NCI-H1092 (cell line): ENCODE measurements around the gene TCP1.
"Not testable (repeated sequence)": the region's sequence is repeated elsewhere in the genome, so short reads cannot be mapped to it uniquely, and the experiment has no call there.

Experiments
- DNase-seq: peaks from one replicate; lab custom pipeline; 2025; lab: John Stamatoyannopoulos, UW

Gene TCP1

GRCh38 chr6:159777240-159777904 lies 12.0 kb downstream of the TCP1 start:
- no peak for DNase-seq

- DNase-seq: no peak
Observed at GRCh38 chr6:159772196-159772595, 17.2 kb downstream of the TCP1 start.

GRCh38 chr6:159769470-159769869 lies 19.9 kb downstream of the TCP1 start:
- DNase-seq: no peak

- no peak for DNase-seq
Observed at GRCh38 chr6:159766906-159767305, 22.5 kb downstream of the TCP1 start.

GRCh38 chr6:159762681-159763293 lies 26.6 kb downstream of the TCP1 start:
- DNase-seq: no peak

GRCh38 chr6:159761873-159762680 lies 27.3 kb downstream of the TCP1 start, which contains the start of gene ACAT2:
Gene ACAT2, plus strand, starts transcription at chr6:159762045. Its CDS starts 43 bp downstream, at chr6:159762088.
- DNase-seq: peak; percentile 100

GRCh38 chr6:159761129-159761872 lies 28.1 kb downstream of the TCP1 start:
- no peak for DNase-seq

GRCh38 chr6:159760602-159761057 lies 28.8 kb downstream of the TCP1 start:
- DNase-seq: no peak

GRCh38 chr6:159759645-159760044 lies 29.8 kb downstream of the TCP1 start:
- no peak for DNase-seq

- no peak for DNase-seq
Observed at GRCh38 chr6:159758031-159759001, 31.1 kb downstream of the TCP1 start.

- no peak for DNase-seq
Observed at GRCh38 chr6:159756508-159756907, 32.9 kb downstream of the TCP1 start.

- no peak for DNase-seq
Observed at GRCh38 chr6:159754959-159755914, 34.2 kb downstream of the TCP1 start.

GRCh38 chr6:159754401-159754800 lies 35.0 kb downstream of the TCP1 start:
- DNase-seq: no peak

- DNase-seq: no peak
Observed at GRCh38 chr6:159753081-159753872, 36.1 kb downstream of the TCP1 start.

GRCh38 chr6:159751448-159751847 lies 38.0 kb downstream of the TCP1 start:
- no peak for DNase-seq

- DNase-seq: not testable (repeated sequence)
Observed at GRCh38 chr6:159748127-159748526, 41.3 kb downstream of the TCP1 start.

- no peak for DNase-seq
Observed at GRCh38 chr6:159746759-159747158, 42.6 kb downstream of the TCP1 start.

- DNase-seq: no peak
Observed at GRCh38 chr6:159745081-159745480, 44.3 kb downstream of the TCP1 start.

GRCh38 chr6:159742165-159742564 lies 47.2 kb downstream of the TCP1 start:
- DNase-seq: no peak
